ENCODE measurements around the gene MGAT4A. TPM values are rescaled to one million over a fixed set of nuclear protein-coding genes. Genes with fewer than 3 reads are reported as not detected.

MGAT4A gene
- total and polyA plus RNA-seq, 3 experiments from 2014 or later: 65.2 to 211 (median 66.8) TPM

DNA sequence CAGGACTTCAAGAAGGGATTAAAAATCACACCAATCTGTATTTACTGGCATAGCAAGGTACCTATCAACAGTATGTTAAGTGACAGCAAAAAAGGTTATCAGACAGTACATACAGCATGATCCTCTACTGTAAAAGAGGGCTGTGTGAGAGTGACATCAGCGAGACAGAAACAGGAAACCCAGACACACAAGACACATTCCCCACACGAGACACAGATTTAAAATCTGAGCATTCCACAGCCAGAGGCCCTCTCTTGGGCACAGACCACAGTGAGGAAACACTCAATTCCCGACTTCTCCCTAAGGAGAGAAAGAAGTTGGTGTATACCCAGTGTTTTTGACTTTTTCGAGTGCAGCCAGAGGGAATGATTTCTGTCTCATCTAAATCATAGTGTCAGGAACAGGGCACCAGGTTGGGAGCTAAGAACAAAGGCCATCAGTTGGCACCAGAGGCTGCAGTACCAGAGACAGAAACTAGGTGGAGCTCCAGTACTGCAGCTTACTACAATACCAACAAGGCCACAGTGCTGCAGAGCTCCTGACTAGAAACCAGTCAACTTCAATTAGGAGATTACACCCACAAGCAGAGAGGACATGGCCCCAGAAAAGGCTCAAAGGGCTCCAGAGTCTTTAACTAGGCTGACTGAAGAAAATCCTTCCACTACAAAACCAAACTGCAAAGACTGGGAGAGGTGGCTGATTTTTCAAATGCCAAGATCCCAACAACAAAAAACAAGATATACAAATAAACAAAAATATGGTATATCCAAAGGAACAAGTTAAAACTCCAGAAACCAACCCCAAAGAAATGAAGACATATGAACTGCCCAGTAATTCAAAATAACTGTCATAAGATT, 81.6 kb downstream of the MGAT4A start:
- Mint-ChIP-seq H3K27ac (peak overlapping the region; percentile 55 to 98 (median 86)), H3K27me3 (no peaks in the 10 kb centered on the region), H3K4me1 (peaks cover 50 to 79% (median 57%) of the 10 kb centered on the region in 3 donors), H3K4me3 (peak overlapping the region; percentile 3 to 57 (median 12)), H3K9me3 (peaks cover 9 to 15% (median 10%) of the 10 kb centered on the region in 5 donors), H3K36me3 (peaks cover 26 to 89% (median 29%) of the 10 kb centered on the region in 3 donors)
- H3K27ac ChIP-seq (ENCODE audit: low read depth, low read length): no peak overlapping the region
- ChIA-PET CTCF (interaction anchor here (0.5 to 2.2 kb wide), 40 partner anchors 10 to 520 kb away, joined by 3 to 43 read pairs (median 4); partner anchors contain the start of gene MGAT4A), POLR2A (interaction anchor here (0.6 to 1.1 kb wide), 4 partner anchors 50 to 188 kb away, joined by 4 to 6 read pairs (median 5); no protein-coding TSS in a partner anchor)
- H3K9me3 ChIP-seq (ENCODE audit: low read length): no peaks in the 10 kb centered on the region
- peak; percentile 70 to 82 (median 74) for DNase-seq
- no peak overlapping the region for H3K4me3 ChIP-seq (ENCODE audit: low read length)
- H3K4me1 ChIP-seq (ENCODE audit: insufficient read depth, low read length): peaks cover 44% of the 10 kb centered on the region
- H3K36me3 ChIP-seq (ENCODE audit: insufficient read depth, low read length): peaks cover 27% of the 10 kb centered on the region
- H3K27me3 ChIP-seq (ENCODE audit: insufficient read depth, low read length, poor library complexity, severe bottlenecking): no peaks in the 10 kb centered on the region

DNA sequence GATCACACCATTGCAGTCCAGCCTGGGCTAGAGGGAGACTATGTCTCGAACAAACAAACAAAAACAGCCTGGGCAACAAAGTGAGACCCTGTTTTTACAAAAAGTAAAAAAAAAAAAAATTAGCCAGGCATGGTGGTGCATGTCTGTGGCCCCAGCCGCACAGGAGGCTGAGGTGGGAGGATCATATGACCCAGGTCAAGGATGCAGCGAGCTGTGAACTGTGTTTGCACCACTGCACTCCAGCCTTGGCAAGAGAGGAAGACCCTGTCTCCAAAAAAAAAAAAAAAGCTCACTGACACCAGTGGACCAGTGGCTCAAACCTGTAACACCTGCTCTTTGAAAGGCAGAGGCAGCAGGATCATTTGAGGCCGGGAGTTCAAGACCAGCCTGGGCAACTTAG, 82.5 kb downstream of the MGAT4A start:
- Mint-ChIP-seq H3K27me3 (no peaks in the 10 kb centered on the region), H3K36me3 (peaks cover 27 to 89% (median 29%) of the 10 kb centered on the region in 3 donors), H3K9me3 (peaks cover 9 to 15% (median 10%) of the 10 kb centered on the region in 5 donors), H3K27ac (peak overlapping the region; percentile 12 to 98 (median 82)), H3K4me1 (peaks cover 44 to 77% (median 56%) of the 10 kb centered on the region in 3 donors), H3K4me3 (no peak overlapping the region)
- peaks cover 35% of the 10 kb centered on the region for H3K4me1 ChIP-seq (ENCODE audit: insufficient read depth, low read length)
- no peak for DNase-seq
- peaks cover 31% of the 10 kb centered on the region for H3K36me3 ChIP-seq (ENCODE audit: insufficient read depth, low read length)
- POLR2A ChIA-PET: interaction anchor here (0.6 kb wide), 1 partner anchor 49 kb away, joined by 4 read pairs; no protein-coding TSS in a partner anchor
- no peaks in the 10 kb centered on the region for H3K9me3 ChIP-seq (ENCODE audit: low read length)
- no peak overlapping the region for H3K27ac ChIP-seq (ENCODE audit: low read depth, low read length)
- no peaks in the 10 kb centered on the region for H3K27me3 ChIP-seq (ENCODE audit: insufficient read depth, low read length, poor library complexity, severe bottlenecking)
- H3K4me3 ChIP-seq (ENCODE audit: low read length): no peak overlapping the region
- CTCF ChIA-PET: interaction anchor here (1.3 to 2.2 kb wide), 11 partner anchors 43 to 189 kb away, joined by 3 to 43 read pairs (median 8); partner anchors contain the start of gene MGAT4A

DNA sequence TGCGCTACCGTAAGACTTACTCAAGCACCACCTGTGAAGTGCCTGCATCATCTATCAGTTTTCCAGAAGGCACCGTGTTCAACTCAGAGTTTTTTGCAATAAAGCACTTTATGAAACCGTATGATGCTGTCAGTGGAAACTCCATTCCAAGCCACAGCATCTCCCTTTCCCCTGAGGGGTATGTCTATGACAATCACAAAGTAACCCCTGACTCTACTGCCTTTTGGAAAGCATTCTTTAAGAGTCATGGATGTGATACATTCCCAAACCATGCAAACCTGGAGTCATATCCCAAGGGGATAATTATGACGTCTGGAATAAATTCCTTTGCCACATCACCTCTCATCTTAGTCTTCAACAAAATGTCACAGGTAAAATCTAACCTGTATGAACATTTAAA, 83.3 kb downstream of the MGAT4A start:
- ChIA-PET CTCF (interaction anchor here (1.2 to 2.2 kb wide), 2 partner anchors 82 to 83 kb away, joined by 3 to 30 read pairs; partner anchors contain the start of gene MGAT4A), POLR2A (interaction anchor here (1.0 kb wide), 1 partner anchor 9 kb away, joined by 3 read pairs; no protein-coding TSS in a partner anchor)
- Mint-ChIP-seq H3K27me3 (no peaks in the 10 kb centered on the region), H3K27ac (peak overlapping the region in 5 of 8 donors; percentile 24 to 75 (median 66)), H3K4me1 (peaks cover 40 to 75% (median 51%) of the 10 kb centered on the region in 3 donors), H3K4me3 (no peak overlapping the region), H3K36me3 (peaks cover 25 to 89% (median 27%) of the 10 kb centered on the region in 3 donors), H3K9me3 (peaks cover 9 to 15% (median 10%) of the 10 kb centered on the region in 5 donors)
- peaks cover 39% of the 10 kb centered on the region for H3K36me3 ChIP-seq (ENCODE audit: insufficient read depth, low read length)
- no peak for DNase-seq
- no peak overlapping the region for H3K4me3 ChIP-seq (ENCODE audit: low read length)
- H3K9me3 ChIP-seq (ENCODE audit: low read length): no peaks in the 10 kb centered on the region
- H3K27ac ChIP-seq (ENCODE audit: low read depth, low read length): no peak overlapping the region
- peaks cover 29% of the 10 kb centered on the region for H3K4me1 ChIP-seq (ENCODE audit: insufficient read depth, low read length)
- no peaks in the 10 kb centered on the region for H3K27me3 ChIP-seq (ENCODE audit: insufficient read depth, low read length, poor library complexity, severe bottlenecking)

DNA sequence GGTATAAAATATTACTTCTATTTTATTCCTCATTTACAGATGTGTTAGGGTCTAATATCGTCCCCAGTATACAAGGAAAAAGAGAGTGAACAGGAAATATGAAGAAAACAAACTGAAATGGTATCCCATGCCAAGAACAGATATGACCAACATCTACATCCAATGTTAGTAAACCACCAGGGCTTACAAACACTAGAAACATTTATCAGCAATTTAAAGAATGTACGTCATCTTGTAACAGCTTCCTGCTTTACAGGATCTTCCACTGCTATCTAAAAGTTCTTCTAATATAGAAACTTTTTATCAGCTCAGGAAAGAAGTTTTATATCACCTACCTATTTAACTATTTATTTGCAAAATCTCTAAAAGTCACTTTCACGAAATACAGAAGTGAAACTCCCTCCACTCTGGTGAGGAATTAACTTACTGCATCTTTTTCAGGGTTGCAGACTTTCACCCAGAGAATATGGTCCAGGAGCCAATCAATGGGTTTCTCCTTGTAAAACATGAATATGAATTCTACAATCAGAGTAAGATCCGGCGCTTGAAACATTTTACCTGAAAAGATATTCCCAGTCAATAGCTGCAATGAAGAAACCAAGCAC, 87.3 kb downstream of the MGAT4A start:
- Mint-ChIP-seq H3K27ac (peak overlapping the region in 6 of 8 donors; percentile 14 to 88 (median 52)), H3K4me1 (peaks cover 20 to 46% (median 35%) of the 10 kb centered on the region in 3 donors), H3K9me3 (no peaks in the 10 kb centered on the region), H3K4me3 (no peak overlapping the region), H3K27me3 (no peaks in the 10 kb centered on the region), H3K36me3 (peaks cover 7 to 84% (median 20%) of the 10 kb centered on the region in 3 donors)
- POLR2A ChIA-PET: interaction anchor here (0.6 kb wide), 1 partner anchor 28 kb away, joined by 4 read pairs; no protein-coding TSS in a partner anchor
- H3K4me3 ChIP-seq (ENCODE audit: low read length): no peak overlapping the region
- peaks cover 2% of the 10 kb centered on the region for H3K4me1 ChIP-seq (ENCODE audit: insufficient read depth, low read length)
- peaks cover 58% of the 10 kb centered on the region for H3K36me3 ChIP-seq (ENCODE audit: insufficient read depth, low read length)
- DNase-seq: no peak
- no peaks in the 10 kb centered on the region for H3K27me3 ChIP-seq (ENCODE audit: insufficient read depth, low read length, poor library complexity, severe bottlenecking)
- CTCF ChIA-PET: interaction anchor here (1.7 kb wide), 1 partner anchor 194 kb away, joined by 4 read pairs; no protein-coding TSS in a partner anchor
- no peak overlapping the region for H3K27ac ChIP-seq (ENCODE audit: low read depth, low read length)
- no peaks in the 10 kb centered on the region for H3K9me3 ChIP-seq (ENCODE audit: low read length)

DNA sequence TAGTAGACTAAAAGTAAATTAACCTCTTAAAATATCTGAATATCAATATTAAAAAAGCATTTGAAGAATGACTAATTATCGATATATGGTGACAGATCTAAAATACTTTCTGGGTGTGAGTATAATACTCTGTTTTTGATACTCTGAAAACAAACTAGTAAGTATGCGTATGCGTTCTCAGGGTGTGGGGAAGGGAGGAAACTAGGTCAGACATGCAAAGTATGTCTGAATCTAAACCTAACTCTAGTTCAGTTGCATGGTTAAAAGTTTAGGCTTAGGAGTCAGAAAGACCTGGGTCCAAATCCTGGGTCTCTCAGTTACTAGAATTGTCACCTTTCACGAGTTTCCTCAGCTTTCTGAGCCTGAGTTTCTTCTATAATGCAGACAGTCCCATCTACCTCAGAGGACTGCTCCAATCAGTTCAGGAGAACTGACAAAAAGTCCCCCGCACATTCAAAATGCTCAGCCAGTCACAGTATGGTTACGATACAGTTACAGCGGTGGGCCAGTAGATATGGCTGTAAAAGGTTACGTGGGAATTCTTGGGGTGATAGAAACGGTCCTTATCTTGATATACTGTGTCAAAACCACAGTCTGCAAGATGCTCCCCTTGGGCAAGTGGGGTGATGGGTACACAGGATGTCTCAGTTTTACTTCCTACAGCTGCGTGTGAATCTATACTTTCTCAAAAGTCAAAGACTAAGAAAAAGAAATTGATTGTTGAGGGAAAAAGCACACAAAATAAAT, 93.4 kb downstream of the MGAT4A start:
- CTCF ChIA-PET: no interaction called here
- Mint-ChIP-seq H3K9me3 (no peaks in the 10 kb centered on the region), H3K4me1 (peaks cover 51 to 67% (median 57%) of the 10 kb centered on the region in 3 donors), H3K27ac (peak overlapping the region; percentile 92 to 97 (median 97)), H3K4me3 (peak overlapping the region; percentile 9 to 80 (median 74)), H3K36me3 (peaks cover 19 to 76% (median 30%) of the 10 kb centered on the region in 3 donors), H3K27me3 (no peaks in the 10 kb centered on the region)
- DNase-seq: peak; percentile 34 to 77 (median 53)
- Histone ChIP-seq H3K36me3 (ENCODE audit: insufficient read depth, low read length) (peaks cover 56% of the 10 kb centered on the region), H3K9me3 (ENCODE audit: low read length) (no peaks in the 10 kb centered on the region), H3K27ac (ENCODE audit: low read depth, low read length) (peak overlapping the region; percentile 60), H3K4me1 (ENCODE audit: insufficient read depth, low read length) (peaks cover 44% of the 10 kb centered on the region), H3K27me3 (ENCODE audit: insufficient read depth, low read length, poor library complexity, severe bottlenecking) (no peaks in the 10 kb centered on the region), H3K4me3 (ENCODE audit: low read length) (peak overlapping the region; percentile 29)
- POLR2A ChIA-PET: no interaction called here

DNA sequence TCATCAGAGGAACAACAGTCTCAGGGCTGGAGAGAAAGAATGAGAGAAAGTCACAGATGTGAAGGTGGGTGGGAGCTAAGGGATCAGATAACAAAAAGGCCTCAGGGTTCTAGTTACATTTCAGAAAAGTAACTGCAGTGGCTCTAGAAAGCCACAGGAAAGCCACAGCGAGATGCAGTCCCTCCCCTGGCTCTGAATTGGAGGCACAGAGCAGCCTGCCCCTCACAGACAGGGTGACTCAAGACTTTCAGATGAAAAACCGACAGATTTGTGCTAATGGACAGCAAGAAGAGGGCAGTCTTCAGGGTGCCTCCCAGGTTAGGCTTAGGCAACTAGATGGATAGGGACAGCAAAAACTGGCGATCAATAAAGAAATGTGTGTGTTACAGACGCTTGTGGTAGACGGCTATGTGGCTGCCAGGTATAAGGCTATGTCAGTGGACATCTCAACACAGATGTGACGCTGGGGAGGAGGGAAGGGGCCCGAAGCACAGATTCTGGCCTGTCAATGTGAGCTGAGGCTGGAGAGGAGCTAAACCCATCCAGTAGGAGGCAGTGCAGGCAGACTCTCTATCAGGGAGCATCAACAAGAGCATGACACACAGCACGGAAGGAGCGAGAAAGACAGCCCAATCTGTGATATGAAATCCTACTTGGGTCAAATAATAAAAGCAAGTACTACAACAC, 96.4 kb downstream of the MGAT4A start:
- Mint-ChIP-seq H3K4me1 (peaks cover 46 to 61% (median 55%) of the 10 kb centered on the region in 3 donors), H3K36me3 (peaks cover 12 to 83% (median 40%) of the 10 kb centered on the region in 3 donors), H3K4me3 (peak overlapping the region; percentile 8 to 90 (median 76)), H3K27ac (peak overlapping the region; percentile 86 to 100 (median 98)), H3K27me3 (no peaks in the 10 kb centered on the region), H3K9me3 (no peaks in the 10 kb centered on the region)
- POLR2A ChIA-PET: no interaction called here
- Histone ChIP-seq H3K4me1 (ENCODE audit: insufficient read depth, low read length) (peaks cover 44% of the 10 kb centered on the region), H3K27ac (ENCODE audit: low read depth, low read length) (peak overlapping the region; percentile 39), H3K36me3 (ENCODE audit: insufficient read depth, low read length) (peaks cover 61% of the 10 kb centered on the region), H3K27me3 (ENCODE audit: insufficient read depth, low read length, poor library complexity, severe bottlenecking) (no peaks in the 10 kb centered on the region), H3K9me3 (ENCODE audit: low read length) (no peaks in the 10 kb centered on the region), H3K4me3 (ENCODE audit: low read length) (no peak overlapping the region)
- CTCF ChIA-PET: interaction anchor here (1.6 to 3.4 kb wide), 2 partner anchors 10 to 15 kb away, joined by 6 to 10 read pairs (median 6); no protein-coding TSS in a partner anchor
- peak in 4 of 5 donors; percentile 31 to 70 (median 39) for DNase-seq

DNA sequence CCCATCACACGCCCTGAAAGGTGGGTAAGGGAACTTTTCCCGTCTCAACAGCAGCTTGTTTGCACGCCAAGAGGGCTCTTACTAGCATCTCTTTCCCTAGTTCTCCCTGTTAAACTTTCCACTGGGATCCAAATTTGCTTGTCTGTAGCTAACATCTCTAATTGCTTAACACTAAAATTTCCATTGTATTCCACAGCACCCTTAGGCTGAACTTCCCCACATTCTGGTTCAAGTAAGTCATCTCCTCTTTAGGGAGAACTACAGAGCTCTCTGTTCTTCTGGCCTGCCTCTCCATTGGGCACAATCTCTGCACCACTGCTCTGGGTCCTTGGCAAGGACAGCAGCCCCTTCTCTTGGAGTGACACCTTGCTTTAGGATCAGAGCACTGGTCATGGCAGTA, 98.6 kb downstream of the MGAT4A start:
- H3K27ac ChIP-seq (ENCODE audit: low read depth, low read length): no peak overlapping the region
- Mint-ChIP-seq H3K27me3 (no peaks in the 10 kb centered on the region), H3K9me3 (no peaks in the 10 kb centered on the region), H3K4me3 (peak overlapping the region in 1 of 7 donors; percentile 48), H3K36me3 (peaks cover 18 to 82% (median 42%) of the 10 kb centered on the region in 3 donors), H3K4me1 (peaks cover 37 to 49% (median 47%) of the 10 kb centered on the region in 3 donors), H3K27ac (peak overlapping the region in 6 of 8 donors; percentile 50 to 100 (median 66))
- H3K27me3 ChIP-seq (ENCODE audit: insufficient read depth, low read length, poor library complexity, severe bottlenecking): no peaks in the 10 kb centered on the region
- no peaks in the 10 kb centered on the region for H3K9me3 ChIP-seq (ENCODE audit: low read length)
- H3K4me3 ChIP-seq (ENCODE audit: low read length): no peak overlapping the region
- CTCF ChIA-PET: interaction anchor here (0.8 to 3.4 kb wide), 5 partner anchors 13 to 185 kb away, joined by 3 to 10 read pairs (median 4); no protein-coding TSS in a partner anchor
- POLR2A ChIA-PET: no interaction called here
- H3K4me1 ChIP-seq (ENCODE audit: insufficient read depth, low read length): peaks cover 30% of the 10 kb centered on the region
- no peak for DNase-seq
- H3K36me3 ChIP-seq (ENCODE audit: insufficient read depth, low read length): peaks cover 65% of the 10 kb centered on the region

Data from CD8-positive, alpha-beta memory T cell (primary cell).